GM12878 (cell line): Measurements from ENCODE around the gene ASIC1. TPM values are rescaled to one million over a fixed set of nuclear protein-coding genes. Genes with fewer than 3 reads are reported as not detected.

ENCODE experiments used
- ATAC-seq: fragments of 200-7000 bp; cut with Tn5 transposase; 3 replicates; pipeline ENCODE4 v1.9.1; 2020; ENCODE audit warnings: mild to moderate bottlenecking, moderate library complexity
- BruUV-seq: library from RNA; stranded (reverse); fragments of 400-500 nt; replicated peaks from 2 replicates; lab custom pipeline; 2021; lab: Mats Ljungman, UMichigan
- CTCF ChIA-PET: fragments of 300-600 bp; sonication (Branson Sonifier 250); formaldehyde crosslinking; extraction: SDS; loops from one replicate; lab custom pipeline; 2021; ENCODE audit warnings: inconsistent platforms; lab: Yijun Ruan, JAX
- POLR2A ChIA-PET: fragments of 350-600 bp; formaldehyde crosslinking; extraction: SDS; loops from one replicate; lab custom pipeline; 2021; ENCODE audit warnings: inconsistent platforms; lab: Charles Lee
- RAD21 ChIA-PET: fragments of 300-600 bp; sonication (Branson Sonifier 250); formaldehyde crosslinking; loops from one replicate; lab custom pipeline; 2023; ENCODE audit warnings: antibody characterized with exemption; ENCODE audit not compliant: unreplicated experiment; lab: Charles Lee
- SMC1A ChIA-PET: fragments of 300-600 bp; sonication (Branson Sonifier 250); formaldehyde crosslinking; loops from one replicate; lab custom pipeline; 2023; ENCODE audit not compliant: unreplicated experiment, uncharacterized antibody; lab: Charles Lee
- DNase-seq: peaks from one replicate; pipeline ENCODE4 v3.0.0-alpha.2; 2011; ENCODE audit warnings: low read depth, low spot score
- FAIRE-seq: peaks from 3 replicates; lab custom pipeline; 2011; peaks lifted over from hg19 to GRCh38; lab: Jason Lieb, UNC
- H2AFZ ChIP-seq: 2 replicates; pipeline ENCODE4 v1.6.0; 2011; ENCODE audit warnings: low read depth, low read length, control low read depth; ENCODE audit not compliant: control insufficient read depth
- H3K27ac ChIP-seq: 2 replicates; pipeline ENCODE4 v1.5.1; 2011; ENCODE audit warnings: control low read depth; ENCODE audit not compliant: control insufficient read depth, insufficient read depth
- H3K27me3 ChIP-seq, 2 experiments: replicated peaks in 1 of 2; 2 replicates each; pipeline versions ENCODE4 v1.6.0 to v1.6.1; 2011; ENCODE audit warnings: low read length in 1 of 2; ENCODE audit not compliant: control insufficient read depth in 2 of 2, insufficient read depth in 2 of 2
- H3K36me3 ChIP-seq, 2 experiments: 2 replicates each; pipeline ENCODE4 v1.5.1; 2011; ENCODE audit warnings: low read length in 1 of 2; ENCODE audit not compliant: control insufficient read depth in 2 of 2, insufficient read depth in 2 of 2
- H3K4me1 ChIP-seq: 2 replicates; pipeline ENCODE4 v1.6.1; 2011; ENCODE audit warnings: mild to moderate bottlenecking, low read length, moderate library complexity, mixed read lengths; ENCODE audit not compliant: control insufficient read depth, insufficient read depth
- H3K4me2 ChIP-seq: 2 replicates; pipeline ENCODE4 v1.6.0; 2011; ENCODE audit warnings: control low read depth; ENCODE audit not compliant: control insufficient read depth, insufficient read depth
- H3K4me3 ChIP-seq: fragments of 200-600 bp; sonication (generic); 2 replicates; pipeline ENCODE4 v1.5.1; 2016
- H3K79me2 ChIP-seq: 2 replicates; pipeline ENCODE4 v1.6.0; 2011; ENCODE audit warnings: low read length; ENCODE audit not compliant: control insufficient read depth, insufficient read depth
- H3K9ac ChIP-seq: 2 replicates; pipeline ENCODE4 v1.8.0; 2011; ENCODE audit warnings: low read length, control low read depth, mixed read lengths; ENCODE audit not compliant: control insufficient read depth, insufficient read depth
- H3K9me3 ChIP-seq: replicated peaks from 3 replicates; pipeline ENCODE4 v1.5.1; 2011; ENCODE audit warnings: mild to moderate bottlenecking, low read length; ENCODE audit not compliant: control insufficient read depth, insufficient read depth
- H4K20me1 ChIP-seq: 2 replicates; pipeline ENCODE4 v1.6.0; 2011; ENCODE audit not compliant: control insufficient read depth, insufficient read depth
- CHD1 ChIP-seq: IDR thresholded peaks from 2 replicates; pipeline ENCODE4 v1.6.1; 2012; ENCODE audit warnings: low read depth, low read length, improper control_type of control experiment
- CREB1 ChIP-seq: IDR thresholded peaks from 2 replicates; pipeline ENCODE4 v1.6.1; 2012; ENCODE audit warnings: low read depth, mild to moderate bottlenecking, inconsistent platforms
- EED ChIP-seq: sonication (generic); IDR thresholded peaks from 2 replicates; pipeline ENCODE4 v1.6.1; 2016; ENCODE audit warnings: antibody characterized with exemption, low read depth
- IRF4 ChIP-seq: IDR thresholded peaks from 2 replicates; pipeline ENCODE4 v1.6.1; 2011; ENCODE audit warnings: low read depth, low read length
- POLR2A ChIP-seq: IDR thresholded peaks from 2 replicates; pipeline ENCODE4 v1.6.1; 2011; ENCODE audit warnings: low read depth, mild to moderate bottlenecking, low read length
- SPI1 ChIP-seq: IDR thresholded peaks from 2 replicates; pipeline ENCODE4 v1.6.1; 2011; ENCODE audit warnings: low read depth, mild to moderate bottlenecking, low read length, moderate library complexity, borderline replicate concordance; ENCODE audit not compliant: insufficient read depth
- ZNF274 ChIP-seq: IDR thresholded peaks from one replicate; pipeline ENCODE4 v1.8.0; 2011; ENCODE audit not compliant: insufficient read length, insufficient read depth
- WGBS: methylation state at CpG from one replicate; pipeline ENCODE4 v1.1.6; 2016; ENCODE audit warnings: low lambda C conversion rate; ENCODE audit not compliant: insufficient replicate concordance, insufficient coverage; ENCODE audit errors: missing lambda C conversion rate; 5-methylcytosine and 5-hydroxymethylcytosine counted together
- in situ Hi-C: fragments of 300-500 bp; cut with MboI; formaldehyde crosslinking; loops from 9 replicates; pipeline ENCODE4 v1.14.3; 2018; ENCODE audit warnings: mixed read lengths
- intact Hi-C: fragments of 100-400 bp; cut with micrococcal nuclease; formaldehyde crosslinking; loops from one replicate; pipeline ENCODE4 v1.14.2; 2022; ENCODE audit not compliant: unreplicated experiment
- polyA plus RNA-seq, 11 experiments: library from polyadenylated mRNA; depleted of rRNA in 4 of 11; unstranded in 6 of 11; stranded (reverse) in 5 of 11; fragments of >200 nt; fragmentation: Nextera tagmentation in 4 of 11; fragmentation: Illumina TruSeq in 1 of 11; extraction: Ambion mirVana in 4 of 11; extraction: Trizol in 1 of 11; gene quantifications; 1 replicate in 1 of 11; 2 replicates in 10 of 11; pipeline versions ENCODE4 v1.2.1 to v1.2.3, GENCODE V29; 2011 to 2016; ENCODE audit warnings: inconsistent platforms in 2 of 11, missing spikeins in 2 of 11, low read depth in 1 of 11
- total RNA-seq, 4 experiments: library from RNA; depleted of rRNA in 3 of 4; stranded (reverse); fragments of >200 nt in 3 of 4; fragmentation: Illumina TruSeq in 1 of 4; extraction: Trizol in 1 of 4; gene quantifications; 2 replicates each; pipeline versions ENCODE4 v1.2.1 to v1.2.3, GENCODE V29; 2013 to 2021
- TF ChIP-seq, protein P1 (sequence below): fragments of 450-650 bp; IDR thresholded peaks from 2 replicates; pipeline ENCODE4 v1.6.1; 2017; ENCODE audit warnings: mild to moderate bottlenecking, moderate library complexity
- TF ChIP-seq, protein P2 (sequence below): IDR thresholded peaks from 2 replicates; pipeline ENCODE4 v1.6.1; 2012; ENCODE audit warnings: mild to moderate bottlenecking, low read depth, low read length
- TF ChIP-seq, protein P3 (sequence below): fragments of 150-350 bp; IDR thresholded peaks from 2 replicates; pipeline ENCODE4 v1.6.1; 2014; ENCODE audit warnings: mild to moderate bottlenecking, low read depth, low read length
- TF ChIP-seq, protein P4 (sequence below): fragments of 450-650 bp; IDR thresholded peaks from 2 replicates; pipeline ENCODE4 v1.6.1; 2017; ENCODE audit warnings: mild to moderate bottlenecking, low read depth, inconsistent platforms; ENCODE audit not compliant: poor library complexity, severe bottlenecking
- TF ChIP-seq, protein P5 (sequence below): IDR thresholded peaks from 2 replicates; pipeline ENCODE4 v1.6.1; 2011; ENCODE audit warnings: low read depth, low read length, improper control_type of control experiment, borderline replicate concordance

Gene ASIC1
- total and polyA plus RNA-seq, 10 of the 15 experiments (the other 5 are each of a cell fraction or from before 2014, with no cell fraction given): 0.02 to 0.28 (median 0.21) TPM; not detected in 4

DNA sequence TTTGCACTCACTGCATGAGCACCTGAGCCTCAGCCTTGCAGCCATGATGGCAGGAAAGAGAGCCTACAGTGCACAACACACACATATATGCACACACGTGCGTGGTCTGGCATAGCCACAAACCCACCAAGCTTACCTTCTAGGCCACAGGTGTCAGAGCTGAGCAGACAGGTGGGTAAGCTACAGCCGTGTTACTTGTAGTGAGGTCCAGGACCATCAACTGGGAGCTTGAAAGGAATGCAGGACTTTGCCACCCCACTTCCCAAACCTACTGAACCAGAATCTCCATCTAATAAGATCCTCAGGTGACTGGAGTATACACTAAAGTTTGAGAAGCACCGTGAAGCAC, 2.7 kb downstream of the ASIC1 start:
- no peaks in the 10 kb centered on the region for H3K9me3 ChIP-seq
- no peak overlapping the region for H3K9ac ChIP-seq
- H3K4me3 ChIP-seq: no peak overlapping the region
- BruUV-seq: no TSS peak
- ChIA-PET RAD21 (interaction anchor here (0.5 to 1.5 kb wide), 3 partner anchors 8 to 93 kb away, joined by 3 to 6 read pairs (median 3); no protein-coding TSS in a partner anchor), CTCF (interaction anchor here (0.9 to 4.5 kb wide), 4 partner anchors 10 to 93 kb away, joined by 3 to 16 read pairs (median 8); no protein-coding TSS in a partner anchor), POLR2A (no interaction called here), SMC1A (no interaction called here)
- no peak overlapping the region for H3K4me2 ChIP-seq
- 36% methylated on average over 4 of the region's 4 CpGs for WGBS
- no peaks in the 10 kb centered on the region for H3K36me3 ChIP-seq
- intact Hi-C loops: no loop called here
- H2AFZ ChIP-seq: no peak overlapping the region
- no peaks in the 10 kb centered on the region for H3K79me2 ChIP-seq
- DNase-seq: no peak
- H4K20me1 ChIP-seq: no peaks in the 10 kb centered on the region
- 0 out of 2 replicates have a peak, but pooled peaks cover 4% of the 10 kb centered on the region for H3K4me1 ChIP-seq
- FAIRE-seq: no peak
- no peak overlapping the region for H3K27ac ChIP-seq
- H3K27me3 ChIP-seq: peaks cover 4 to 15% of the 10 kb centered on the region in 2 experiments; a peak in 3 of 4 replicates
- no peak for ATAC-seq
- in situ Hi-C loops: no loop called here
- TF ChIP-seq, protein P1, sequence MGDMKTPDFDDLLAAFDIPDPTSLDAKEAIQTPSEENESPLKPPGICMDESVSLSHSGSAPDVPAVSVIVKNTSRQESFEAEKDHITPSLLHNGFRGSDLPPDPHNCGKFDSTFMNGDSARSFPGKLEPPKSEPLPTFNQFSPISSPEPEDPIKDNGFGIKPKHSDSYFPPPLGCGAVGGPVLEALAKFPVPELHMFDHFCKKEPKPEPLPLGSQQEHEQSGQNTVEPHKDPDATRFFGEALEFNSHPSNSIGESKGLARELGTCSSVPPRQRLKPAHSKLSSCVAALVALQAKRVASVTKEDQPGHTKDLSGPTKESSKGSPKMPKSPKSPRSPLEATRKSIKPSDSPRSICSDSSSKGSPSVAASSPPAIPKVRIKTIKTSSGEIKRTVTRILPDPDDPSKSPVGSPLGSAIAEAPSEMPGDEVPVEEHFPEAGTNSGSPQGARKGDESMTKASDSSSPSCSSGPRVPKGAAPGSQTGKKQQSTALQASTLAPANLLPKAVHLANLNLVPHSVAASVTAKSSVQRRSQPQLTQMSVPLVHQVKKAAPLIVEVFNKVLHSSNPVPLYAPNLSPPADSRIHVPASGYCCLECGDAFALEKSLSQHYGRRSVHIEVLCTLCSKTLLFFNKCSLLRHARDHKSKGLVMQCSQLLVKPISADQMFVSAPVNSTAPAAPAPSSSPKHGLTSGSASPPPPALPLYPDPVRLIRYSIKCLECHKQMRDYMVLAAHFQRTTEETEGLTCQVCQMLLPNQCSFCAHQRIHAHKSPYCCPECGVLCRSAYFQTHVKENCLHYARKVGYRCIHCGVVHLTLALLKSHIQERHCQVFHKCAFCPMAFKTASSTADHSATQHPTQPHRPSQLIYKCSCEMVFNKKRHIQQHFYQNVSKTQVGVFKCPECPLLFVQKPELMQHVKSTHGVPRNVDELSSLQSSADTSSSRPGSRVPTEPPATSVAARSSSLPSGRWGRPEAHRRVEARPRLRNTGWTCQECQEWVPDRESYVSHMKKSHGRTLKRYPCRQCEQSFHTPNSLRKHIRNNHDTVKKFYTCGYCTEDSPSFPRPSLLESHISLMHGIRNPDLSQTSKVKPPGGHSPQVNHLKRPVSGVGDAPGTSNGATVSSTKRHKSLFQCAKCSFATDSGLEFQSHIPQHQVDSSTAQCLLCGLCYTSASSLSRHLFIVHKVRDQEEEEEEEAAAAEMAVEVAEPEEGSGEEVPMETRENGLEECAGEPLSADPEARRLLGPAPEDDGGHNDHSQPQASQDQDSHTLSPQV: no peak
- TF ChIP-seq, protein P2, sequence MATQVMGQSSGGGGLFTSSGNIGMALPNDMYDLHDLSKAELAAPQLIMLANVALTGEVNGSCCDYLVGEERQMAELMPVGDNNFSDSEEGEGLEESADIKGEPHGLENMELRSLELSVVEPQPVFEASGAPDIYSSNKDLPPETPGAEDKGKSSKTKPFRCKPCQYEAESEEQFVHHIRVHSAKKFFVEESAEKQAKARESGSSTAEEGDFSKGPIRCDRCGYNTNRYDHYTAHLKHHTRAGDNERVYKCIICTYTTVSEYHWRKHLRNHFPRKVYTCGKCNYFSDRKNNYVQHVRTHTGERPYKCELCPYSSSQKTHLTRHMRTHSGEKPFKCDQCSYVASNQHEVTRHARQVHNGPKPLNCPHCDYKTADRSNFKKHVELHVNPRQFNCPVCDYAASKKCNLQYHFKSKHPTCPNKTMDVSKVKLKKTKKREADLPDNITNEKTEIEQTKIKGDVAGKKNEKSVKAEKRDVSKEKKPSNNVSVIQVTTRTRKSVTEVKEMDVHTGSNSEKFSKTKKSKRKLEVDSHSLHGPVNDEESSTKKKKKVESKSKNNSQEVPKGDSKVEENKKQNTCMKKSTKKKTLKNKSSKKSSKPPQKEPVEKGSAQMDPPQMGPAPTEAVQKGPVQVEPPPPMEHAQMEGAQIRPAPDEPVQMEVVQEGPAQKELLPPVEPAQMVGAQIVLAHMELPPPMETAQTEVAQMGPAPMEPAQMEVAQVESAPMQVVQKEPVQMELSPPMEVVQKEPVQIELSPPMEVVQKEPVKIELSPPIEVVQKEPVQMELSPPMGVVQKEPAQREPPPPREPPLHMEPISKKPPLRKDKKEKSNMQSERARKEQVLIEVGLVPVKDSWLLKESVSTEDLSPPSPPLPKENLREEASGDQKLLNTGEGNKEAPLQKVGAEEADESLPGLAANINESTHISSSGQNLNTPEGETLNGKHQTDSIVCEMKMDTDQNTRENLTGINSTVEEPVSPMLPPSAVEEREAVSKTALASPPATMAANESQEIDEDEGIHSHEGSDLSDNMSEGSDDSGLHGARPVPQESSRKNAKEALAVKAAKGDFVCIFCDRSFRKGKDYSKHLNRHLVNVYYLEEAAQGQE: no peak
- TF ChIP-seq, protein P3, sequence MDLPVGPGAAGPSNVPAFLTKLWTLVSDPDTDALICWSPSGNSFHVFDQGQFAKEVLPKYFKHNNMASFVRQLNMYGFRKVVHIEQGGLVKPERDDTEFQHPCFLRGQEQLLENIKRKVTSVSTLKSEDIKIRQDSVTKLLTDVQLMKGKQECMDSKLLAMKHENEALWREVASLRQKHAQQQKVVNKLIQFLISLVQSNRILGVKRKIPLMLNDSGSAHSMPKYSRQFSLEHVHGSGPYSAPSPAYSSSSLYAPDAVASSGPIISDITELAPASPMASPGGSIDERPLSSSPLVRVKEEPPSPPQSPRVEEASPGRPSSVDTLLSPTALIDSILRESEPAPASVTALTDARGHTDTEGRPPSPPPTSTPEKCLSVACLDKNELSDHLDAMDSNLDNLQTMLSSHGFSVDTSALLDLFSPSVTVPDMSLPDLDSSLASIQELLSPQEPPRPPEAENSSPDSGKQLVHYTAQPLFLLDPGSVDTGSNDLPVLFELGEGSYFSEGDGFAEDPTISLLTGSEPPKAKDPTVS: no peak
- TF ChIP-seq ZNF274 (no peak), CHD1 (no peak), SPI1 (no peak), IRF4 (no peak), EED (no peak), CREB1 (no peak), POLR2A (no peak)
- TF ChIP-seq, protein P4, sequence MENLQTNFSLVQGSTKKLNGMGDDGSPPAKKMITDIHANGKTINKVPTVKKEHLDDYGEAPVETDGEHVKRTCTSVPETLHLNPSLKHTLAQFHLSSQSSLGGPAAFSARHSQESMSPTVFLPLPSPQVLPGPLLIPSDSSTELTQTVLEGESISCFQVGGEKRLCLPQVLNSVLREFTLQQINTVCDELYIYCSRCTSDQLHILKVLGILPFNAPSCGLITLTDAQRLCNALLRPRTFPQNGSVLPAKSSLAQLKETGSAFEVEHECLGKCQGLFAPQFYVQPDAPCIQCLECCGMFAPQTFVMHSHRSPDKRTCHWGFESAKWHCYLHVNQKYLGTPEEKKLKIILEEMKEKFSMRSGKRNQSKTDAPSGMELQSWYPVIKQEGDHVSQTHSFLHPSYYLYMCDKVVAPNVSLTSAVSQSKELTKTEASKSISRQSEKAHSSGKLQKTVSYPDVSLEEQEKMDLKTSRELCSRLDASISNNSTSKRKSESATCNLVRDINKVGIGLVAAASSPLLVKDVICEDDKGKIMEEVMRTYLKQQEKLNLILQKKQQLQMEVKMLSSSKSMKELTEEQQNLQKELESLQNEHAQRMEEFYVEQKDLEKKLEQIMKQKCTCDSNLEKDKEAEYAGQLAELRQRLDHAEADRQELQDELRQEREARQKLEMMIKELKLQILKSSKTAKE: no peak
- TF ChIP-seq, protein P5, sequence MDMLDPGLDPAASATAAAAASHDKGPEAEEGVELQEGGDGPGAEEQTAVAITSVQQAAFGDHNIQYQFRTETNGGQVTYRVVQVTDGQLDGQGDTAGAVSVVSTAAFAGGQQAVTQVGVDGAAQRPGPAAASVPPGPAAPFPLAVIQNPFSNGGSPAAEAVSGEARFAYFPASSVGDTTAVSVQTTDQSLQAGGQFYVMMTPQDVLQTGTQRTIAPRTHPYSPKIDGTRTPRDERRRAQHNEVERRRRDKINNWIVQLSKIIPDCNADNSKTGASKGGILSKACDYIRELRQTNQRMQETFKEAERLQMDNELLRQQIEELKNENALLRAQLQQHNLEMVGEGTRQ: no peak
